GM12874 (cell line): Measurements from ENCODE around the gene ITGA2B.

Experiments
- TF ChIP-seq, protein P1 (sequence below): IDR thresholded peaks from 2 replicates; pipeline ENCODE4 v1.5.1; 2011; ENCODE audit warnings: low read depth, mild to moderate bottlenecking, control low read depth, low read length, moderate library complexity; ENCODE audit not compliant: insufficient read depth

ITGA2B gene

DNA sequence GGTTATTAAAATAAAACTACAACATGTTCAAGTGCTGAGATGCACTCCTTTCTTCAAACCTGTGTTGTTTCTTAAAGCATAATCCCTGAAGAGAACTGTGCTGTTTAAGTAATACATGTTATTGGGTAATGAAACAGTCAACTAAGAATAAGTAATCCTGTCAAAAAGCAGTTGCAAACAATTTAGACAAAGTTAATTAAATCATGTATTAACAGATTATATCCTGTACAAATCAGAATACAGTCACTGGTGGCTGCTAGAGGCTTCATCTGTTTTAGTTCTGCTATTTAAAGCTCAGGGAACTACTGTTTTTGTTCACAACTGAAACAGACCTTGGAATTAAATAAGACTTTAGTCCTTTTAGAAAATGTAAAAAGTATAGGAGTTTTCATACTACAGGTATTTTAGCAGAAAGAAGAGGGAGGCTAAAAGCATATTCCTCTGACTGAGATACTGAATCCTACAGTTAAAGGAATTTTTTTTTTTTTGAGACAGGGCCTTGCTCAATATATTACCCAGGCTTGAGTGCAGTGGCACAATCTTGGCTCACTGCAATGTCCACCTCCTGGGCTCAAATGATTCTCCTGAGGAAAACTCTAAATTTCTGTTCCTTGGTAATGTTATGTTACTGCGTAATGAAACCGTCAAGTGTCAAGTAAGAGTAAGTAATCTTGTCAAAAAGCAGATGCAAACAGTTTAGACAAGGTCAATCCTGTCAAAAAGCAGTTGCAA is 27.3 kb upstream of the ITGA2B start:
- TF ChIP-seq, protein P1, sequence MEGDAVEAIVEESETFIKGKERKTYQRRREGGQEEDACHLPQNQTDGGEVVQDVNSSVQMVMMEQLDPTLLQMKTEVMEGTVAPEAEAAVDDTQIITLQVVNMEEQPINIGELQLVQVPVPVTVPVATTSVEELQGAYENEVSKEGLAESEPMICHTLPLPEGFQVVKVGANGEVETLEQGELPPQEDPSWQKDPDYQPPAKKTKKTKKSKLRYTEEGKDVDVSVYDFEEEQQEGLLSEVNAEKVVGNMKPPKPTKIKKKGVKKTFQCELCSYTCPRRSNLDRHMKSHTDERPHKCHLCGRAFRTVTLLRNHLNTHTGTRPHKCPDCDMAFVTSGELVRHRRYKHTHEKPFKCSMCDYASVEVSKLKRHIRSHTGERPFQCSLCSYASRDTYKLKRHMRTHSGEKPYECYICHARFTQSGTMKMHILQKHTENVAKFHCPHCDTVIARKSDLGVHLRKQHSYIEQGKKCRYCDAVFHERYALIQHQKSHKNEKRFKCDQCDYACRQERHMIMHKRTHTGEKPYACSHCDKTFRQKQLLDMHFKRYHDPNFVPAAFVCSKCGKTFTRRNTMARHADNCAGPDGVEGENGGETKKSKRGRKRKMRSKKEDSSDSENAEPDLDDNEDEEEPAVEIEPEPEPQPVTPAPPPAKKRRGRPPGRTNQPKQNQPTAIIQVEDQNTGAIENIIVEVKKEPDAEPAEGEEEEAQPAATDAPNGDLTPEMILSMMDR = no peak

DNA sequence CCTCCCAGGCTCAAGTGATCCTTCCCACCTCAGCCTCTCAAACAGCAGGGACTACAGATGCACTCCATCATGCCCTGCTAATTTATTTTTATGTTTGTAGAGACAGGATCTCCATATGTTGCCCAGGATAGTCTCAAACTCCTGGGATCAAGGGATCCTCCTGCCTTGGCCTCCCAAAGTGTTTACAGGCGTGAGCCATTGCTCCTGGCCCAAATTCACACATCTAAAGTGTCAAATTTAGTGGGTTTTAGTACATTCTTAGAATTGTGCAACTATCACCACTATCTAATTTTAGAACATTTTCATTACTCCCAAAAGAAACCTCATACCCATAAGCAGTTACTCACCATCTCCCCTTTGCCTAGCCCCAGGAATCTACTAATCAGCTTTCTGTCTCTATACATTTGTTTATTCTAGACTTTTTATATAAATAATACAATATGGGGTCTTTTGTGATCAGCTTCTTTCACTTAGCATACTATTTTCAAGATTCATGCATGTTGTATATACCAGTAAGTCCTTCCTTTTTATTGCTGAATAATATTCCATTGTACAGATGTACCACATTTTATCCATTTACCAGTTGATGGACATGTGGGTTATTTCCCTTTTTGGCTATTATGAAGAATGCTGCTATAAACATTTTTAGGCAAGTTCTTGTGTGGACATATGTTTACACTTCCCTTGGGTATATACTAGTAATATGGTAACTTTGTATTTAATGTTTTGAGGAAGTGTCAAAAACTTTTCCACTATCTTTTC is 25.1 kb upstream of the ITGA2B start:
- TF ChIP-seq, protein P1 = no peak

GRCh38 chr17:44409309-44410028 is 20.0 kb upstream of the ITGA2B start:
- TF ChIP-seq, protein P1 = 0 out of 2 replicates have a peak, but pooled peaks have one; percentile 8

DNA sequence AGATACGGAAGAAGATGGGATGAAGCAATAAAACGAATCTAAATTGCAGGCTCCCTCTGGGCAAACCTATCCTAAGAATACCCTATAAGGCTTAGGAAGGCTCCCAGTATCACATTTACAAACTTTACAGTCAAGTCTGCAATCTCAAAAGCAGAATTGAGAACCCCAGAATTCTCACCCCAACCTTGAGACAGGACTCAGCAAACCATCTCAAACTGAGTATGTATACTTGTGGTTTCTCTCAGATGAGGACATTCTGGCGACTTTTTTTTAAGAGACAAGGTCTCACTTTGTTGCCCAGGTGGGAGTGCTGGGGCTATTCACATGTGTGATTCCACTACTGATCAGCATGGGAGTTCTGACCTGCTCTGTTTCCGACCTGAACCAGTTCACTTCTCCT is 19.3 kb upstream of the ITGA2B start:
- TF ChIP-seq, protein P1 = no peak

GRCh38 chr17:44402564-44403172 is 13.2 kb upstream of the ITGA2B start:
- TF ChIP-seq, protein P1 = no peak

GRCh38 chr17:44400226-44400847 is 10.9 kb upstream of the ITGA2B start:
- TF ChIP-seq, protein P1 = peak; percentile 39; the same call in 1 of the 2 replicates
